GOT3 (cell line): ENCODE measurements around the gene LCA5L.
"Not testable (repeated sequence)": the region's sequence is repeated elsewhere in the genome, so short reads cannot be mapped to it uniquely, and the experiment has no call there.

Source experiments
- DNase-seq: peaks from one replicate; lab custom pipeline; 2025; ENCODE audit warnings: mixed read lengths; lab: John Stamatoyannopoulos, UW

The LCA5L gene

GRCh38 chr21:39451332-39452206 lies 6.0 kb upstream of the LCA5L start, which contains the start of gene SH3BGR:
TSS of gene SH3BGR (plus strand) at chr21:39451970. CDS start at chr21:39452097, 127 bp downstream.
- no peak for DNase-seq

- no peak for DNase-seq
Measured at GRCh38 chr21:39447264-39447663, 1.7 kb upstream of the LCA5L start.

DNA sequence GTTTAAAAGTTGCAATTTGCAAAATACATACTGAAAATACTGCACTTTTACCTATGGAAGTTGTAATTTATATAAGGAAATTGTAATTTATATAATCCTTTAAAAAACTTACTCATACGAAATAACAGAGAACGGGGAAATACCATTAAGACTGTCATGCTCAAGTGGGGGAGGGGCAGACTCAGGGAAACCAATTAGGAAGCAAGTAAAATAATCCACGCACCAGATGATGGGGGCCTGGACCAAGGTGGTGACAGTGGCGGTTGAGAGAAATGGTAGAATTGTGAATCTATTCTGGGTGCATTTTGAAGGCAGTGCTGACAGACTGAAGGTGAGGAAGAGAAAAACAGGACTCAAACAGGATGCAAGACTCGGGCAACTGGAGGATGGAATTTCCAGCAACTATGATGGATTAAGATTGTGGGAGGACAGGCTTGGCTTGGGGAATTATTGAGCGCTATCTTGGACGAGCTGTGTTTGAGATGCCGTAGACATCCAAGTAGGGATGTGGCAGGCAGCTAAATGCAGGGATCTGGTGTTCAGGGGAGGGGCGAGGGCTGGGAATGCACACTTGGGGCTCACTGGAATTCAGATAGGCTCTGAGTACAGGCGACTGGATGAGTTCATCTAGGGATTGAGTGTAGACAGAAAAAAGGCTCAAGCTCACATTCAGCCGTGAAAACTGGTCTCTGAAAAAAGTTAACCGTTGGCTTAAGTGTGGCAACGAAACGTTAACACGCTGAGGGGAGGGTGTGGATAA lies 977 bp downstream of the LCA5L start:
- no peak for DNase-seq

DNA sequence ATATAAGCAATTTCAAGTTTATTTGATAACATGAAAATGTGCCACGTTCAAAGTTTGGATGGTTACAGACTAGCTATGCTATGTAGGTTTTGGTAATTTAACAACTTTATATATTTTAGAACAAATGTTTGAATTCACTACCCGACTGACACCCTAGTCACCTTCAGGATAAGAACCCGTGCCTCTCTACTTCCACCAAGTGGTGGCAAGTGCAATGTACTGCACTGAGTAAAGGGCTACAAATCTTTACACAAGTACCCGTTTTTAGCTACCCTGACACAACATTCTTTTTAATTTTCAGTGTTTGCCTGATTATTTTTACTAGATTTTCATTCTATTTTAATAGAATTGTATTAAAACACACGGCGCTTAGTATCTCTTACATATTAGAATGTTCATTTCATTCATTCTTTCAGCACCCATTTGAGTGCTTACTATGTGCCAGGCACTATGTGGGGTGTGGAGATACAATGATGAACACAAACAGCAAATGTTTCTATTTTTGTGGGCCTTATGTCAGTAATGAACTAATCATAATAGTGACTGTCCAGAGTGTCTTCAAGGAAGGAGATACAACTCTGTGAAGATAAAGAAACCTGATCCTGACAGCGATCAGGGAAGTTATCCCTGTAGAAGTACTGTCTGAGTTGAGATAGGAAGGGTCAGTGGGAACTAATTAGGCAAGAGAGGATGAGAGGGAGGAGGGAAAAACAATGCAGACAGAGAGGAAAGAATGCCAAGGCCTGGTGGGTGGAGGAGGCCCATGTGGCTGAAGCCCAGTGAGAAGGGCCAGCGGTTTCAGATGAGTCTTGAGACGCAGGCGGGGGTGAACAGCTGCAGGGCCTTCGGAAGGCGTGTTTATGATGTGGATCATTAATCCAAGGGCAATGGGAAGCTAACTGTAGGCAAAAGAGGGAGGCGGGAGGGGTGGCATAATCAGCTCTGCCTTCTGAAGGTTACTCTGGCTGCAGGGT lies 3.8 kb downstream of the LCA5L start:
- no peak for DNase-seq

GRCh38 chr21:39439232-39439631 lies 6.3 kb downstream of the LCA5L start:
- DNase-seq = no peak

DNA sequence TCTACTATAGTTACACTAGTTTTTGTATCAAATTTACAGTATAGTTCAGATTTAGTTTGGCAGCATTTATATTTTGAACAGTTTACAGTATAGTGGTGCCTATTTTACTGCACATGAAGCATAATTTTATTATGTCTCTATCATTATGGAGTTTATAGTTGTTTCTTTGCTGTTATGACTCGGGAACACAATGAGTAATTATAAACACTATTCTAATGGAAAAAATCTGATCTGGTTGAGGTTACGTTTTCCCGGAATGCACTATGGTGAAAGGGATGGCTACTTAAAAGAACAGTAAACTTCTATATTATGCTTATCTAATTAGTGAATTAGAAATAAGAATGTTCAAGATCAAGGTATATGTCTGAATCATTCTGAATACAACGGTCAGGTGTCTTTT lies 10.6 kb downstream of the LCA5L start:
- no peak for DNase-seq

GRCh38 chr21:39430954-39431353 lies 14.6 kb downstream of the LCA5L start:
- DNase-seq = no peak

- no peak for DNase-seq
Measured at GRCh38 chr21:39430457-39430856, 15.1 kb downstream of the LCA5L start.

DNA sequence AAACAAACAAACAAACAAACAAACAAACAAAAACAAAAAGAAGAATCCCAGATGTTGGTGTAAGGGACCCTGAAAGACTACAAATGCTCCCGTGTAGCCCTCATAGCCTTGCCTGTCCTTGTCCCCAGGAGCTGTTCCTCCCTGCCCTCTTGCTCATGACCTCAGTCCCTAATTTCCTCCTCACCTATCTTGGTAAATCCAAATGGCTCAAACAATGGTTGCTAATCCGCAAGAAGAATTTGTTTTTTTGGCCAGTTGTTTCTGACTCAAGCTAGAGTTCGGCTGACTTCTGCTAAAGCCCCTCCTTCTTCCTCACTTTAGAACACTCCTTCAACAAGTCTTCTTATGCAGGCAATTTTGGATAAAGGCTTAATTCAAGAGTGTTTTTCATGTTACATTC lies 15.6 kb downstream of the LCA5L start:
- DNase-seq = no peak

GRCh38 chr21:39429445-39429844 lies 16.1 kb downstream of the LCA5L start:
- DNase-seq = no peak

DNA sequence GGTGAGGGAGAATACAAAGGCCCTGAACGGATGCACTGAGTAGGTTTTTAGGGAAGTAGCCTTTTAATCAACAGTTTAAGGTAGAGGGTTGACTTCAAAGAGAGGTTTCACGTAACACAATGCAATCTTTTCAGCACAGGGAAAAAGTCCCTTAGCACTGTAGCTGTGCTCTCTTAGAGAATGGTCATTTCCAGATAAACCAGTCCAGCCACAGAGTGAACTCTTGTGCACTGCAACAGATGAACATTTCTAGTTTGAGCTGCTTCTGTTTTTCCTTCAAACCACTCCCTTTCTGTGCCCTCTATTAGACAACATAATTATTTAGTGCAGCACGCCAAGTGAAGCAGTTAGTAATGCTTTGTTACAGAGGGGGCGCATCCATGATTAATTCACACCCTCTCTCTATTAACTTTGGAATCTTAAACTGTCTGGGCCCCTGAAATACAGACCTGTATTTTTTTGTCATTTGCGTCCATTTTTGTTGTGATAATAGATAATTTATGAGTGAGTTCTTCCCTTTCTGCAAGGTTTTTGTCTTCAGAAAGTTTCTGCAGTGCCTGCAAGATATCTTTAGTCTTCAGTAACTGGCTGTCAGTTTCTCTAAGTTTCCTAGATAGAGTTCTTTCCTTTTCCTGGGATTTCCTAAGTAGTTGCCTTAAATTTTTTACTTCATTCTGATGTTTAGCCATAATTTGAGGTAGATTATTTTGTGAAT lies 22.9 kb downstream of the LCA5L start:
- no peak for DNase-seq

DNA sequence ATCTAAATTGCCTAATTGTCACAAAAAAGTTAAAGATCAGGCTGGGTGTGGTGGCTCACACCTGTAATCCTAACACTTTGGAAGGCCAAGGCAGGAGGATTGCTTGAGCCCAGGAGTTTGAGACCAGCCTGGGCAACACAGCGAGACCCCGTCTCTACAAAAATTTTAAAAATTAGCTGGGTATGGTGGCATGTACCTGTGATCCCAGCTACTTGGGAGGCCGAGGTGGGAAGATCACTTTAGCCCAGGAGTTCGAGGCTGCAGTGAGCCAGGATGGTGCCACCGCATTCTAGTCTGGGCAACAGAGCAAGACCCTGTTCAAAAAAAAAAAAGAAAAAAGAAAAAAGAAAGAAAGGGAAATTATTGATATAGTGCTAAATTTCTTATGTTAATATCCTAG lies 26.4 kb downstream of the LCA5L start:
- DNase-seq = not testable (repeated sequence)

DNA sequence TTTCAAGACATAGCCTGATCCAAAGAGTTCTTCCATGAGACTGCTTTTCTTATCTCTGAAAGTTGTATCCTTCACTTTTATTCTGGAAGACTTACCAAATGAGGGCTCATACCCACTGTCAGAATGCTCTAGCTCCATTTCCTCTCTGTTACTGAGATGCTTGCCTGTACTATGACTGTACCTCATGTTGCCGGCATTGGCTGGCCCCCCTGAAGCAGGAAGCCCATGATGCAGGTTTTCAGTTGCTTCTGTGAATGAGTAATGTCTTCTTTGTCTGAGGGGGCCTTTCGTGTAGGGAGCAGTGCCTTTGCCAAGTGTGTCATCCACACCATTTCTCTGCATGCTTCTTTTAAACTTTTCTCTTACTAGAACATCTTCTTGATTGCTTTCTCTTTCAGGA lies 39.5 kb downstream of the LCA5L start:
- no peak for DNase-seq

GRCh38 chr21:39400173-39400572 lies 45.4 kb downstream of the LCA5L start:
- no peak for DNase-seq

GRCh38 chr21:39397646-39398385 lies 47.8 kb downstream of the LCA5L start:
- no peak for DNase-seq

DNA sequence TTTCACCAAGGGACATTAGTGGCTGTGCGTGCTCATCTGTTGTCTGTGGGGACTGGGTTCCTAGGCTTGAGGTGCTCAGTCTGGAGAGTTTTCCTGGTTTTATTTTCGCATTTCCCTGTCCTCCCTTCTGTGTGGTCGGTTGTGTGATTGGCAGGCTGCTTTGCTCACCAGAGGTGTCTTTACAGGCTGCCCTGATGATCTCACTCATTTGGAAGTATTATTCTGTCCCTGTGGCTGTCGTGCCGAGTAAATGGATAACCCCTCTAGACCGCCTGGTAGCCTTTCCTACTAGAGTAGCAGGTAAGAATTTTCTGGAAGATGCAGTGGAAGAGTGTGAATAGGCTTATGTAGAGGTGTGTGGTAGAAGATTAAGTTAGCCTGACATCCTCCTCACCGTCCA lies 52.6 kb downstream of the LCA5L start:
- DNase-seq = no peak

DNA sequence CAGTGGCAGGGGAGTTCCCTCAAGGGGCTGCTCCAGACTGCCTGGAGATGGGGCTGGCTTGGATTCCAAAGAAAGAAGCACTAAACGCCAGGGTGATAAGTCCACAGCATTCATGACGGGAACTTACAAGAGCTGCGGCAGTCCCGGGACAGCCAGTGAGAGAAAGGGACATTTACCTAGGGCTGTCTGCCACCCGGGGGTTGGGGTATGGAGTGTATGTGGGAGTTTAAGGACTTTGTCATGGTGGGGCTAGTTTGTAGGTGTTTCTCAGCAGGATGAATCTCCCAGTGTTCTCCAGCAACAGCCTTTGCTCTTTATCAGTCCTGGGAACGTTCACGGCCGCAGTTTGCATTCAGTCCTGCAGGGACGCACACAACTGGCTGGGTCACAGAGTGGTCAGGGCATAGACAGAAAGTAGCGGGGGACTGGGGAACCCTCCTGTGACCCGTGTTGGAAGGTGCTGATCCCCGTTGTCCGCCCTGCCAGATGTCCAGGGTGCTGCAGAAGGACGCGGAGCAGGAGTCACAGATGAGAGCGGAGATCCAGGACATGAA lies 55.3 kb downstream of the LCA5L start:
- DNase-seq = no peak

DNA sequence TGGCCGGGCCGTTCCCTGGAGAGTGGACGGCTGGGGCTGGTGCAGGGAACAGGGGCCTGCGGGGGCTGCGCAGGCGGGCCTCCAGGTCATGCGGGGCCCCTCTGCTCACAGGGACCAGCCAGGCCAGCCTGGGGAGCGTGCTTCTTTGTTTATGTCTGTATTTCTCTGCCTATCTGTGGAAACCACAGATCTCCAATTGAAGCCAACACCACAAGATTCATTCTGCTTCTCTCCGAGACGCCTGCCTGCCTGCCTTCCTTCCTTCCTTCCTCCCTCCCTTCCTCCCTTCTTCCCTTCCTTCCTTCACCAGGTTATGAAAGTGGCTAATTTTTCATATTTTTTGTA lies 56.8 kb downstream of the LCA5L start:
- no peak for DNase-seq

DNA sequence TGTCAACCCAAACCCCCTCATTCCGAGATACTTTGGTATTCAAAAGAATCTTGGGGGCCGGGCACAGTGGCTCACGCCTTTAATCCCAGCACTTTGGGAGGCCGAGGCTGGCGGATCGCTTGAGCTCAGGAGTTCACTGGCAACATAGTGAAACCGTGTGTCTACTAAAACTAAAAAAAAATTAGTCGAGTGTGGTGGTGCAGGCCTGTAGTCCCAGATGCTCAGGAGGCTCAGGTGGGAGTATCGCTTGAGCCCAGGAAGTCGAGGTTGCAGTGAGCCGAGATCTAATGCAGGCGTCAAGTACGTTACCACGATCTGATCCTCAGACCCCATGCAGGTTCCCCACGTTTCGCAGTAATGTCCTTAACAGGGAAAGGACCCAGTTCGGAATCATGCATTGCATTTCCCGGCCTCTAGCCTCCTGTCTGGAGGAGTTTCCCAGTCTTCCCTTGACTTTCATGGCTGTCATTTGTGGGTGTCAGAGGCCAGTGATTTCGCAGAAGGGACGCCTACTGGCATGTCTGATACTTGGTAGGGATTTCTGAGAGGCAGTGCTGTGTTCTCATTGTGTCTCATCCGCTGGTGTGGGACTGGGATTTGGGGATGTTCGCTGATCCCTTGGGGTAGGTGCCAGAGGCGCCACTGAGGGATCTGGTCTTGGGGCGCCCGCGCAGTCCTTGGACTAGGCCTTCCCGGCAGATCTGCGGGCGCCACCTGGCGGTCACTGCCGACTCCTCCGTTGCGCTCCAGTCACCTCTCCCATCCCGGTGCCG lies 57.4 kb downstream of the LCA5L start:
- peak; percentile 40 for DNase-seq
